AG04449 (cell line): ENCODE results near the gene USP34.

Experiments used
- CTCF ChIA-PET: fragments of 350-600 bp; formaldehyde crosslinking; extraction: SDS; loops from one replicate; lab custom pipeline; 2021; ENCODE audit warnings: antibody characterized with exemption; lab: Yijun Ruan, JAX
- POLR2A ChIA-PET: fragments of 400-600, 350-600 bp; formaldehyde crosslinking; extraction: SDS; loops from one replicate; lab custom pipeline; 2020; ENCODE audit warnings: antibody characterized with exemption, inconsistent platforms; lab: Yijun Ruan, JAX
- DNase-seq: peaks from one replicate; pipeline ENCODE4 v3.0.0-alpha.2; 2010; ENCODE audit warnings: low read depth, low spot score
- H3K4me3 ChIP-seq: 2 replicates; pipeline ENCODE4 v1.5.1; 2011; ENCODE audit warnings: low read depth, mild to moderate bottlenecking, control low read depth, low read length
- TF ChIP-seq, protein P1 (sequence below): IDR thresholded peaks from one replicate; pipeline ENCODE4 v1.5.1; 2011; ENCODE audit warnings: mild to moderate bottlenecking, moderate library complexity, low read length, control low read depth, inconsistent platforms; ENCODE audit not compliant: insufficient read depth; ENCODE audit errors: missing control alignments

The USP34 gene

DNA sequence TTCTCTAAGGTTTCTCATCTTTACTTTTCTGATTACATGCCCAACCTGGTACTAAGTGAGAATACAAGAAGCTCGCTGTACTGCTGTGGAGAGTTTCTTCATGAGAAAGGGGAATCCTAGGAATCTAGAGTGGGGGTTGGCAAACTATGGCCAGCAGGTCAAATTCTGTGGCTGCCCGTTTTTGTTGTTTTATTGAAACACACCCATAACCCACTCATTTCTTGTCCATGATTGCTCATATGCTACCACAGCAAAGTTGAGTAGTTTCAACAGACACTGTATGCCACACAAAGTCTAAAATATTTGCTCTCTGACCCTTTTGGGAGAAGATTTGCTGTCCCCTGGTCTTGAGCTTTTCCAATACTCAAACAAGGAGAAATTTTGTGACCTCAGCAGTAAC lies 250.1 kb downstream of the USP34 start:
- peak; percentile 16 for DNase-seq
- H3K4me3 ChIP-seq: no peak overlapping the region
- ChIA-PET POLR2A (interaction anchor here (1.3 to 1.4 kb wide), 2 partner anchors 9 to 10 kb away, joined by 3 to 4 read pairs; no protein-coding TSS in a partner anchor), CTCF (interaction anchor here (1.2 kb wide), 1 partner anchor 10 kb away, joined by 4 read pairs; no protein-coding TSS in a partner anchor)
- TF ChIP-seq, protein P1, sequence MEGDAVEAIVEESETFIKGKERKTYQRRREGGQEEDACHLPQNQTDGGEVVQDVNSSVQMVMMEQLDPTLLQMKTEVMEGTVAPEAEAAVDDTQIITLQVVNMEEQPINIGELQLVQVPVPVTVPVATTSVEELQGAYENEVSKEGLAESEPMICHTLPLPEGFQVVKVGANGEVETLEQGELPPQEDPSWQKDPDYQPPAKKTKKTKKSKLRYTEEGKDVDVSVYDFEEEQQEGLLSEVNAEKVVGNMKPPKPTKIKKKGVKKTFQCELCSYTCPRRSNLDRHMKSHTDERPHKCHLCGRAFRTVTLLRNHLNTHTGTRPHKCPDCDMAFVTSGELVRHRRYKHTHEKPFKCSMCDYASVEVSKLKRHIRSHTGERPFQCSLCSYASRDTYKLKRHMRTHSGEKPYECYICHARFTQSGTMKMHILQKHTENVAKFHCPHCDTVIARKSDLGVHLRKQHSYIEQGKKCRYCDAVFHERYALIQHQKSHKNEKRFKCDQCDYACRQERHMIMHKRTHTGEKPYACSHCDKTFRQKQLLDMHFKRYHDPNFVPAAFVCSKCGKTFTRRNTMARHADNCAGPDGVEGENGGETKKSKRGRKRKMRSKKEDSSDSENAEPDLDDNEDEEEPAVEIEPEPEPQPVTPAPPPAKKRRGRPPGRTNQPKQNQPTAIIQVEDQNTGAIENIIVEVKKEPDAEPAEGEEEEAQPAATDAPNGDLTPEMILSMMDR: no peak

DNA sequence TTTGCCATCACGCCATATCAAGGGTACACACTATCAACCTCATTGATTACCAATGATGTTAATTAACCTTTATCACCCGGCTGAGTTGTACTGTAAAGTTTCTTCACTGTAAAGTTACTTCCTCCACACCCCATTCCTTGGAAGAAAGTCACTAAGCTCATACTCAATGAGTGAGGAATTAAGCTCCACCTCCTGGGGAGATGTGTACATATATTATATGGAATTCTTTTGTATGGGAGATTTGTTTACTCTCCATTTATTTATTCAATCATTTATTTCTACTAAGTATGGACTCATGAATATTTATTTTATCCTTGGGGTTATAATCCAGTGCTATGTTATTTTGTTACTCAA lies 252.1 kb downstream of the USP34 start:
- no peak for DNase-seq
- ChIA-PET CTCF (interaction anchor here (1.0 kb wide), 1 partner anchor 8 kb away, joined by 3 read pairs; no protein-coding TSS in a partner anchor), POLR2A (no interaction called here)
- TF ChIP-seq, protein P1: no peak
- no peak overlapping the region for H3K4me3 ChIP-seq

DNA sequence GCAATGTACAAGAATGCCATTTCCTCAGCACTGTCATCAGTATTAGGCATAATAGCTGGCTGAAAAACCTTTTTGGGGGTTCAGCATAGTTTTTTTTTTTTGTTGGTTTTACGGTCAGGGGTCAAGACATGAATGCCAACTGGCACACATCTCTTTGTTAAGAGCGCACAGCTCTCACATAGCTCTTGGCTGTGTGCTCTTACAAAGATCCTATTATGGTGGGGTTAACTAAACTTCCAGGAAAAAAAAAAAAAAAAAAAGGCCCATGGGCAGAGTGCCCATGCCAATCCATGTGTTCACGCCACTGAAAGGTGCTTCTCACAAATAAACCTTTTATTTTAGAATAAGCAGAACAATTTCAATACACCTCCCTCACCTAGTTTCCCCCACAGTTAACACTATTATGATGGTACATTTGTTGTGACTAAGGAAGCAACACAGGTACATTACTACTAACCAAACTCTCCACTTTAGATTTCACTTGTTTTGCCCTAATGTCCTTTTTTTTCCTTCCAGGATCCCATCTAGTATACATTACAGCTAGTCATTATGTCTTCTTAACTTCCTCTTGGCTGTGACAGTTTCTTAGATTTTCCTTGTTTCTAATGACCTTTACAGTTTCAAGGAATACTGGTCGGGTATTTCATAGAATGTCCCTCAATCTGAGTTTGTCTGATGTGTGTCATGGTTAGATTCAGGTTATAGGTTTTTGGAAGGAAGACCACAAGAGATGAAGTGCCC lies 252.6 kb downstream of the USP34 start:
- POLR2A ChIA-PET: no interaction called here
- CTCF ChIA-PET: interaction anchor here (0.7 to 1.0 kb wide), 2 partner anchors 7 to 8 kb away, joined by 3 read pairs; no protein-coding TSS in a partner anchor
- H3K4me3 ChIP-seq: no peak overlapping the region
- DNase-seq: no peak
- TF ChIP-seq, protein P1: no peak

DNA sequence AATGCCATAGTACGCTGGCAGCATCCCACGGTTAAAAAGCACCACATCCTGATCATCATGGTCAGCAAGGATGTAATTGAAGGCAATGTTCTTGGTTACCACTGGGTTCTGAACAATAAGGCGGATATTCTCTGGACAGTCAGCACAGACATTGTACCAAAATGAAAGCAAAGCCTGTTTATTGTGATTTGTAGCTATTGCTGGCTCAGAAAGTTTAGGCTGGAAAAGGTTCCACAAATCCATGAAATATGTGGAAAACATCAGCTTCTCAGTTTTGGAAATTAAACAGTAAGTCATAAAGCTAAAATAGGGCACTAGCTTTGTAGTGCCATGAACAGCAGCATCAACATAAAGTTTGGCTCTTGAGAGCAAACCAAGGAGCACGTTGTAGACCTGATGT lies 256.7 kb downstream of the USP34 start:
- TF ChIP-seq, protein P1: no peak
- CTCF ChIA-PET: no interaction called here
- no peak for DNase-seq
- POLR2A ChIA-PET: interaction anchor here (1.0 kb wide), 1 partner anchor 42 kb away, joined by 3 read pairs; no protein-coding TSS in a partner anchor
- H3K4me3 ChIP-seq: no peak overlapping the region

DNA sequence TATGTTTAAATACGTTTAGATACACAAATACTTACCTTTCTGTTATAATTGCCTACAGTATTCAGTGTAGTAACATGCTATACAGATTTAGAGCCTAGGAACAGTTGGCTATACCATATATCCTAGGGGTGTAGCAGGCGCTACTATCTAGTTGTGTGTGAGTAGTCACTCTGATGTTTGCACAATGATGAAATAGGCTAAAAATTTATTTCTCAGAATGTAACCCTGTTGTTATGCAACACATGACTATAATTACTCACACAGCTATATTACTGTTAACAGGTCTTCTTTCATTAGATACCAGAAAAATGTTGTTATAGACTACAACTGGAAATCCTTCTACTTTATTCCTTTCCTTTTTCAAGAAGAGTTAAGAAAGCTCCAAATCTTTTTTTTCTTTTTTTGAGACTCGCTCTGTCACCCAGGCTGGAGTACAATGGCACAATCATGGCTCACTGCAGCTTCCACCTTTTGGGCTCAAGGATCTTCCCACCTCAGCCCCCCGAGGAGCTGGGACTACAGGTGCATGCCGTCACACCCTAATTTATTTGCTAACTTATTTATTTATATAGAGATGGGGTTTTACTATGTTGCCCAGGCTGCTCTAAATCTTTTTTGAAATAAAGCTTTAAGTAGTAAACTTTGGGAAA lies 260.4 kb downstream of the USP34 start:
- POLR2A ChIA-PET: interaction anchor here (0.7 to 1.3 kb wide), 2 partner anchors 11 to 272 kb away, joined by 3 read pairs; no protein-coding TSS in a partner anchor
- CTCF ChIA-PET: interaction anchor here (0.7 to 1.2 kb wide), 3 partner anchors 8 to 119 kb away, joined by 3 to 4 read pairs (median 3); no protein-coding TSS in a partner anchor
- peak; percentile 69 for DNase-seq
- H3K4me3 ChIP-seq: no peak overlapping the region
- TF ChIP-seq, protein P1: no peak

DNA sequence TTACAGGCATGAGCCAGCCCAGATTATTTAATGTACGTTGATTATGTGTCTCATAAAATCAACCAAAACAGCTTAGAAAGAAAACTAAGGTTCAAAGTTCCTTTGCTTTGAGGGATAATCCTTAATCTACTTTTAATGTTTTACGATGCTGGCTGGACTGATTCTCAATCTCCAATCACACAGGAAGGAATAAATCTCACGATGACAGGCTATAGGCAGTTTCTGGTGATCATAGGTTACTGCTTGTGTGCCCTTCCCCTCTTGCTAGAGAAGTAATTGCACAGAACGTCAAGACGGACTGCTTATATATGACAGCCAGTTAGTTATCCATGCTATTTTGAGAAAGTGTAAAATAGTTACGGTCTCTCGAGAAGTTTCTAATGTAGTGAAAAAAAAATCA lies 265.8 kb downstream of the USP34 start:
- H3K4me3 ChIP-seq: no peak overlapping the region
- POLR2A ChIA-PET: no interaction called here

More for the DNA sequence above, 265.8 kb downstream of the USP34 start:
- DNase-seq: no peak
- CTCF ChIA-PET: no interaction called here
- TF ChIP-seq, protein P1: no peak
